ENCODE results near the gene HK1.

GRCh38 chr10:69262292-69262751, 16.0 kb upstream of the HK1 start:
- TF ChIP-seq RAD21 (IDR thresholded peaks at IDR 0.05; ENCODE audit: low read length): no peak
- no peak for TF ChIP-seq SMC3 (IDR thresholded peaks at IDR 0.05; ENCODE audit: low read depth, low read length)
- no peak for TF ChIP-seq POLR2A (IDR thresholded peaks at IDR 0.05; ENCODE audit: low read depth, low read length)
- TF ChIP-seq, protein P1, sequence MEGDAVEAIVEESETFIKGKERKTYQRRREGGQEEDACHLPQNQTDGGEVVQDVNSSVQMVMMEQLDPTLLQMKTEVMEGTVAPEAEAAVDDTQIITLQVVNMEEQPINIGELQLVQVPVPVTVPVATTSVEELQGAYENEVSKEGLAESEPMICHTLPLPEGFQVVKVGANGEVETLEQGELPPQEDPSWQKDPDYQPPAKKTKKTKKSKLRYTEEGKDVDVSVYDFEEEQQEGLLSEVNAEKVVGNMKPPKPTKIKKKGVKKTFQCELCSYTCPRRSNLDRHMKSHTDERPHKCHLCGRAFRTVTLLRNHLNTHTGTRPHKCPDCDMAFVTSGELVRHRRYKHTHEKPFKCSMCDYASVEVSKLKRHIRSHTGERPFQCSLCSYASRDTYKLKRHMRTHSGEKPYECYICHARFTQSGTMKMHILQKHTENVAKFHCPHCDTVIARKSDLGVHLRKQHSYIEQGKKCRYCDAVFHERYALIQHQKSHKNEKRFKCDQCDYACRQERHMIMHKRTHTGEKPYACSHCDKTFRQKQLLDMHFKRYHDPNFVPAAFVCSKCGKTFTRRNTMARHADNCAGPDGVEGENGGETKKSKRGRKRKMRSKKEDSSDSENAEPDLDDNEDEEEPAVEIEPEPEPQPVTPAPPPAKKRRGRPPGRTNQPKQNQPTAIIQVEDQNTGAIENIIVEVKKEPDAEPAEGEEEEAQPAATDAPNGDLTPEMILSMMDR (conservative IDR thresholded peaks at IDR 0.05; ENCODE audit: low read depth, low read length): no peak
- TF ChIP-seq MXI1 (IDR thresholded peaks at IDR 0.05; ENCODE audit: borderline replicate concordance, low read depth, low read length): no peak
- TF ChIP-seq BHLHE40 (IDR thresholded peaks at IDR 0.05; ENCODE audit: low read depth, low read length): no peak
- no peak for TF ChIP-seq RCOR1 (IDR thresholded peaks at IDR 0.05; ENCODE audit: insufficient replicate concordance, low read length)
- no peak for TF ChIP-seq USF2 (IDR thresholded peaks at IDR 0.05; ENCODE audit: low read depth, low read length)
